NCI-H187 (cell line): ENCODE measurements around the gene DOK5.

Source experiments
- DNase-seq, 2 experiments: peaks; one replicate each; lab custom pipeline; 2025; lab: John Stamatoyannopoulos, UW

Gene DOK5

GRCh38 chr20:54648421-54649142 is 173.2 kb downstream of the DOK5 start:
- DNase-seq = no peak

DNA sequence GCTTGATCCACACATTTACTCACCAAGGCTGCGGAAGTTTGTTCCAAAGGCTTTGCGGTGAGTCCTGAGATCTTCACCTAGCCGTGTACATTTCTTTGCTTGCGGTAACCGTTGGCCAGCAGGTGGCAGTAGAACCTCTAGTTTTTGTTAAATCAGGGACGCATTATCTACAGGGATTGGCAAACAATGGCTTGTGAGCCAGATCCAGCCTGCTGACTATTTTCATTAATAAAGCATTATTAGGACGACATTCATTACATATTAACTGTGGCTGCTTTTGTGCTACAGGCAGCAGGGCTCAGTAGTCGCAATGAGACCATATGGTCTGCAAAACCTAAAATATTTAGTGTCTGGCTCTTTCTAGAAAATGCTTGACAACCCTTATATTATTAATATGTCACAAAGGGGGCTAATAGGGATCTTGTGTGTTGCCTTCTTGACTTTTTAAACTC is 174.1 kb downstream of the DOK5 start:
- peak; percentile 47 to 55 for DNase-seq

GRCh38 chr20:54650052-54650719 is 174.8 kb downstream of the DOK5 start:
- no peak for DNase-seq

GRCh38 chr20:54651252-54651651 is 175.9 kb downstream of the DOK5 start:
- DNase-seq = no peak

DNA sequence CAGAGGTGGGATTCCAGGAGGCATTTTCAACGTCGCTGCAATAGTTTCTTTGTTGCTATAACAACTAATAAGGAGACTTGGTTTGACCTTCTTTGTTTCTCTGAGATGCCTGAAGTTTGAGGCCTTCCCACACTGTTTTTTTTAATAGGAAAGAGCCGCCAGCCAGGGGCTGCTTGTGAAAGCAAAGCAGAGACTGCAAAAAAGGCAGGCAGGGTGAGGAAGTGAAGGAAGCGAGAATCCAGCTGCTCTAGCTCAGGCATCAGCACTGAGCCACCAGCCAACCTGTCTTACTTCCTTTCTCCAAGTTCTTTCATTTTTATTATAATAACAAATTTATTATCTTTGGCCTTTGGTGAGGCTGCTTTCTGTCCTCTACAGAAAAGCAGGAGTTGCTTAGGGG is 179.1 kb downstream of the DOK5 start:
- no peak for DNase-seq

- no peak for DNase-seq
These were observed 182.0 kb downstream of the DOK5 start for GRCh38 chr20:54657268-54657826.

- no peak for DNase-seq
These were observed 183.1 kb downstream of the DOK5 start for GRCh38 chr20:54658525-54658924.

DNA sequence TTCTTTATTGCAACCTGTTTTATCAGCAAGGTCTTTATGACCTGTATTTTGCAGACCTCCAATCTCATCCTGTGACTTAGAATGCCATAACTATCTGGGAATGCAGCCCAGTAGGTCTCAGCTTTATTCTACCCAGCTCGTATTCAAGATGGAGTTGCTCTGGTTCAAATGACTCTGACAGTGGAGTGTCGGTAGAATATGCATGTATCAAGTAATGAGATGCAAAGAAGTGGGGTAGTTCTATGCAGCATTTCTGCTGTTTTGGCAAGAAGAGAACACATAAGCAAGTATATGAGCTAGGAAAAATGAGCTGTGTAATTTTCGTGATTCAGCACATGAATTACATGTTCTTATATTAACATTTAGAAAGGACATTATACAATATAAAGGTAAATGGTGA is 185.9 kb downstream of the DOK5 start:
- no peak for DNase-seq

- no peak for DNase-seq
These were observed 186.6 kb downstream of the DOK5 start for GRCh38 chr20:54661880-54662465.

DNA sequence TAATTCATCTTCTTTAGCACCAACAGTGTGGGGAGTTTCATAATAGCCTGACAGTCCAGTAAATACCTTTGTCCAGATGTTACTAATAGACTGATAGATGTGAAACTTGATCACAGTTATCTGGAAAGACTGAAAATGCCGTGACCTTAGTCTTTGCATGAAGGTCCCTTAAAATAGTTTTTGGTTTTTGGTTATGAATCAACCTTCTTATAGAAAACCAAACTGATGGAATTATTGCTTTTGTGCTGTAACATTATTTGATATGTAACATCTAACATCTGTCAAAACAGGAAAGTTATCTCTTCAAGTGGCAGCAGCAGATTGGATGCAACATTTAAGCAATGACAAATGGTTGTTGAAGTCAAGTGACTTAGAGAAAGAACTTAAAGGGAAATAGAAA is 190.4 kb downstream of the DOK5 start:
- DNase-seq = no peak

- DNase-seq = no peak
These were observed 193.1 kb downstream of the DOK5 start for GRCh38 chr20:54668271-54669039.

DNA sequence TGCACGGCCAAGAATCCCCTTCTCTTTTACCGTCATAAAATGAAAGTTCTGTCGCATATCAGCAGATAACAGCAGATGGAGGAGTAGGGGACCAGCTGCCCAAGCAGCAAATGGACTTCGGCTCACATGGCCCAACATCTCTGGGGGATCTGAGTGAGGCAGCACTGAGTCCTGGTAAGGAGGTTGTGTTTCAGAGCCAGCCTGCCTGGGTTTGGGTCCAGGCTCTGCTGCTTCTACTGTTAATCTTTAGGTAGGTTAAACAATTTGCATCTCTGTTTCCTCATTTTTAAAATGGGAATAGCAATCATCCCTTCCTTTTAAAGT is 193.6 kb downstream of the DOK5 start:
- no peak for DNase-seq

- DNase-seq = no peak
These were observed 202.9 kb downstream of the DOK5 start for GRCh38 chr20:54678253-54678652.

DNA sequence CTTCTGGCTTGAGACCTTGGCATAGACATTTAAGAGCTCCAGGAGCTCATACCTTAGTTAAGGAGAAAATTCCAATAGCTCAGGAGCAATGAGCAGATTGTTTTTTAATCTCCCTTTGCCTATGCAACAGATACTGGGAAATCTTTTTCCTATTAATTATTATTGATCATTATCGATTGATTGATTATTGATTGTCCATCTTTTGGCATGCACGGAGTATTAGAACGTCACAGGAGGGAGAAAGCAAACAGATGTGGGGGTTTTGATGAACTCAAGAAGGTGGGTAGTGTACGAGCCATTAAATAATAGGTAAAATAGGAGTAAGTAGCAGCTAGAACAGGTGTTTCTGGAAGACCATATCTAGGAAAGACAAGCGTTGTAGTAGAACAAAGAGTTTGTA is 205.0 kb downstream of the DOK5 start:
- no peak for DNase-seq

- peak in 1 of 2 experiments; percentile 17 for DNase-seq
These were observed 205.7 kb downstream of the DOK5 start for GRCh38 chr20:54680872-54681619.

DNA sequence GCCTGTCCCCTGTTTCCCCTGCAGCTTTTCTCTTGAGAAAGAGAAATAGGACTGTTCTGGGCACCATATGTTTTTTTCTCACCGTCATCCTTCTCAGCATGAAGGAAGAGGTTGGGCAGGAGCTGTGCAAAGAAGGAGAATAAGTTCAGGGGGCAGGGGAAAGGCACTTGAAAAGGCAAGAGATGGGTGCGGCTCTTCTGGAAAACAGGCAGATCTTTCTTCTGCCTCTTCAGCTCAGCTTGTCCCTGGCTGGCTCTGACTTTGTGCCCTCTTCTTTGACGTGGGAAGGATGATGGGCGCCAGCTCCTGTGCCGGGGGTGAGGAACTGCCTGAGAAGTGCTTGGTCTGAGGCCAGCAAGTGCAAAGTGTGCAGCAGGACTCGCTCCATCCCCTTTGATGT is 206.5 kb downstream of the DOK5 start:
- DNase-seq = no peak

DNA sequence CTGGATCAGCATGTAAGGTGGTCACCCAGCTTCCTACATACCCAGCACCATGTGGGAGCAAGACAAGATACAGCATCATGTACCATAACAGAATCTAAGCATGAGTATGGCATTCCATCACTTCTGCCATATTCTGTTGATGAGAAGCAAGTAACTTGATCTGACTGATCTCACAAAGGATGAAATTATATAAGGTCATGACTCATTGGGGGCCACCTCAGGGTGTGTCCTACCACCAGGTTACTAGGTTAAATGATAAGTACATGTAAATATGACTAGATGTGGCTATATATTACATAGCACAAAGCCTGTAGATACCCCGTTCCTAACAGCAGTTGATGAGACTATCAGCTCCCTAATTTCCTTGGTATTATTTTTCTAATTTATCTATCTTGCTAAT is 213.1 kb downstream of the DOK5 start:
- no peak for DNase-seq

GRCh38 chr20:54690323-54690722 is 214.9 kb downstream of the DOK5 start:
- DNase-seq = no peak

DNA sequence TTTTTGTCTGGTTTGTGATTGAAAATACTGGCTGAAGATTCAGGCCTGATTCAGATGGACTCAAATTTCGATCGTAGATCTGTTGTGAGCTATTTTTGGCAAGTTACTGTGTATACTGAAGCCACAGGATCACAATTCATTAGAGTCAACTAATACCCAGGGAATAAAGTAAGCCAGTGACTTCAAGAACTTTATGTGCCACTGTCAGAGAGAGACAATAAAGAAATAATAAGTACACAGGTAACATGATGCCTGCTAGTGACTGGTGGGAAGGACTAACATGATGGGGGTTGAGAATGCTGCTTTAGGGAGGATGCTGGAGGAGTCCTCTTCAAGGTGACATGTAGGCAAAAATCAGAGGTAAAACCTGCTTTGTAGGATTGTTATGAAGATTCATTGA is 215.9 kb downstream of the DOK5 start:
- DNase-seq = no peak

GRCh38 chr20:54692168-54692887 is 216.9 kb downstream of the DOK5 start:
- DNase-seq = no peak

- DNase-seq = no peak
These were observed 219.1 kb downstream of the DOK5 start for GRCh38 chr20:54694516-54694915.
